A549 (cell line): Measurements from ENCODE around the gene POLE. TPM values are rescaled to one million over a fixed set of nuclear protein-coding genes. Genes with fewer than 3 reads are reported as not detected.

Experiments used
- ATAC-seq, 2 experiments: fragments of 200-7000 bp in 1 of 2; fragments of >200 bp in 1 of 2; cut with Nextera tagmentation in 1 of 2; cut with Tn5 transposase in 1 of 2; 3 replicates each; pipeline versions ENCODE4 v1.8.0 to v1.9.1; 2018 to 2020; ENCODE audit warnings: mild to moderate bottlenecking in 1 of 2, moderate library complexity in 1 of 2
- CTCF ChIA-PET: fragments of 300-600 bp; sonication (Branson Sonifier 250); formaldehyde crosslinking; extraction: SDS; loops from one replicate; lab custom pipeline; 2021; ENCODE audit warnings: antibody characterized with exemption, inconsistent platforms; lab: Yijun Ruan, JAX
- POLR2A ChIA-PET: fragments of 350-600 bp; formaldehyde crosslinking; extraction: SDS; loops from one replicate; lab custom pipeline; 2021; ENCODE audit warnings: antibody characterized with exemption, inconsistent platforms; lab: Yijun Ruan, JAX
- DNase-seq, 2 experiments: peaks; one replicate each; pipeline versions ENCODE4 v3.0.0 to v3.0.0-alpha.2; 2011 to 2016; ENCODE audit warnings: low read depth in 1 of 2, low spot score in 1 of 2
- FAIRE-seq: peaks from 2 replicates; lab custom pipeline; 2011; peaks lifted over from hg19 to GRCh38; lab: Jason Lieb, UNC
- H3K27ac ChIP-seq, 2 experiments: fragments of >200 bp; sonication (Bioruptor Twin); formaldehyde crosslinking; 3 replicates each; pipeline ENCODE4 v1.5.1; 2016 to 2017
- H3K4me1 ChIP-seq: fragments of >200 bp; sonication (Bioruptor Twin); formaldehyde crosslinking; 3 replicates; pipeline ENCODE4 v1.6.1; 2016
- H3K4me2 ChIP-seq: fragments of >200 bp; sonication (Bioruptor Twin); formaldehyde crosslinking; 3 replicates; pipeline ENCODE4 v1.6.1; 2016
- H3K4me3 ChIP-seq: fragments of >200 bp; sonication (Bioruptor Twin); formaldehyde crosslinking; 3 replicates; pipeline ENCODE4 v1.5.1; 2016
- H3K9me3 ChIP-seq: fragments of >200 bp; sonication (Bioruptor Twin); formaldehyde crosslinking; 3 replicates; pipeline ENCODE4 v1.6.1; 2016
- BHLHE40 ChIP-seq: IDR thresholded peaks from 2 replicates; pipeline ENCODE4 v1.6.1; 2012; ENCODE audit warnings: low read depth, low read length, inconsistent platforms
- CBX8 ChIP-seq: fragments of 200-600 bp; sonication (generic); IDR thresholded peaks from 2 replicates; pipeline ENCODE4 v1.6.1; 2016
- EP300 ChIP-seq, 2 experiments: fragments of >200 bp; sonication (Bioruptor Twin); formaldehyde crosslinking; IDR thresholded peaks; 2 replicates in 1 of 2; 3 replicates in 1 of 2; pipeline ENCODE4 v1.6.1; 2016 to 2017
- FOSB ChIP-seq: fragments of 250-450 bp; sonication (Bioruptor Pico); IDR thresholded peaks from 2 replicates; pipeline ENCODE4 v1.5.0; 2020; ENCODE audit warnings: mild to moderate bottlenecking, moderate library complexity
- FOSL2 ChIP-seq, 2 experiments: fragments of 450-650 bp in 1 of 2; fragments of >200 bp in 1 of 2; sonication (Bioruptor Twin) in 1 of 2; formaldehyde crosslinking; IDR thresholded peaks; 2 replicates each; pipeline versions ENCODE4 v1.5.0 to v1.6.1; 2016 to 2020; ENCODE audit warnings: mild to moderate bottlenecking in 1 of 2, moderate library complexity in 1 of 2
- FOXS1 ChIP-seq: fragments of 250-450 bp; sonication (Bioruptor Pico); IDR thresholded peaks from 2 replicates; pipeline ENCODE4 v1.5.0; 2020; ENCODE audit warnings: mild to moderate bottlenecking, moderate library complexity
- GATA3 ChIP-seq: IDR thresholded peaks from 2 replicates; pipeline ENCODE4 v1.6.1; 2012; ENCODE audit warnings: borderline replicate concordance
- HEYL ChIP-seq: fragments of 250-450 bp; sonication (Bioruptor Pico); IDR thresholded peaks from 2 replicates; pipeline ENCODE4 v1.8.0; 2021; ENCODE audit warnings: mild to moderate bottlenecking, moderate library complexity
- HOXA7 ChIP-seq: fragments of 250-450 bp; sonication (Bioruptor Pico); IDR thresholded peaks from 2 replicates; pipeline ENCODE4 v1.5.0; 2020; ENCODE audit warnings: mild to moderate bottlenecking, moderate library complexity
- JUN ChIP-seq, 2 experiments: fragments of >200 bp; sonication (Bioruptor Twin); formaldehyde crosslinking; IDR thresholded peaks; 2 replicates in 1 of 2; 3 replicates in 1 of 2; pipeline ENCODE4 v1.6.1; 2016 to 2017
- KDM5A ChIP-seq: fragments of 200-600 bp; sonication (generic); IDR thresholded peaks from 2 replicates; pipeline ENCODE4 v1.6.1; 2016; ENCODE audit warnings: antibody characterized with exemption, mild to moderate bottlenecking
- MAZ ChIP-seq: fragments of 150-350 bp; IDR thresholded peaks from 2 replicates; pipeline ENCODE4 v1.6.1; 2014; ENCODE audit warnings: antibody characterized with exemption, low read depth, low read length, borderline replicate concordance
- NR3C1 ChIP-seq: fragments of >200 bp; sonication (Bioruptor Twin); formaldehyde crosslinking; IDR thresholded peaks from 3 replicates; pipeline ENCODE4 v1.6.1; 2017
- PHF8 ChIP-seq: fragments of 200-600 bp; sonication (generic); IDR thresholded peaks from 2 replicates; pipeline ENCODE4 v1.6.1; 2016; ENCODE audit warnings: low read depth, mild to moderate bottlenecking, antibody characterized with exemption, moderate library complexity, borderline replicate concordance
- POLR2AphosphoS2 ChIP-seq: conservative IDR thresholded peaks from 2 replicates; pipeline ENCODE4 v1.6.1; 2012; ENCODE audit warnings: low read length, improper control_type of control experiment, inconsistent platforms
- ZC3H11A ChIP-seq: fragments of 450-650 bp; IDR thresholded peaks from 2 replicates; pipeline ENCODE4 v1.6.1; 2014; ENCODE audit warnings: antibody characterized with exemption, mild to moderate bottlenecking
- ZFP36 ChIP-seq: fragments of 450-650 bp; IDR thresholded peaks from 2 replicates; pipeline ENCODE4 v1.6.1; 2014; ENCODE audit warnings: borderline replicate concordance; ENCODE audit not compliant: partially characterized antibody
- ZSCAN20 ChIP-seq: fragments of 250-450 bp; sonication (Bioruptor Pico); IDR thresholded peaks from 2 replicates; pipeline ENCODE4 v1.8.0; 2022; ENCODE audit warnings: mild to moderate bottlenecking, moderate library complexity
- WGBS: methylation state at CpG from one replicate; pipeline ENCODE4 v1.1.6; 2017; ENCODE audit errors: missing lambda C conversion rate; 5-methylcytosine and 5-hydroxymethylcytosine counted together
- polyA plus RNA-seq, 4 experiments: library from polyadenylated mRNA; depleted of rRNA in 3 of 4; stranded (reverse); fragments of >200 nt; fragmentation: RNase III in 1 of 4; extraction: RNeasy Plus Mini Kit Qiagen cat#74134 plus additional on column Dnase treatment in 1 of 4; gene quantifications; 2 replicates in 3 of 4; 3 replicates in 1 of 4; pipeline ENCODE4 v1.2.3, GENCODE V29; 2011 to 2017
- TF ChIP-seq, protein P1 (sequence below): IDR thresholded peaks from 2 replicates; pipeline ENCODE4 v1.6.1; 2012; ENCODE audit warnings: low read depth, borderline replicate concordance
- TF ChIP-seq, protein P2 (sequence below): fragments of 250-450 bp; sonication (Bioruptor Pico); IDR thresholded peaks from 2 replicates; pipeline ENCODE4 v1.5.0; 2021; ENCODE audit warnings: mild to moderate bottlenecking, moderate library complexity, borderline replicate concordance
- TF ChIP-seq, protein P3 (sequence below): fragments of 200-600 bp; sonication (generic); IDR thresholded peaks from 2 replicates; pipeline ENCODE4 v1.6.1; 2016; ENCODE audit warnings: antibody characterized with exemption, mild to moderate bottlenecking, moderate library complexity
- TF ChIP-seq, protein P4 (sequence below): fragments of 250-450 bp; sonication (Bioruptor Pico); IDR thresholded peaks from 2 replicates; pipeline ENCODE4 v1.5.0; 2020; ENCODE audit warnings: low read depth, mild to moderate bottlenecking, moderate library complexity
- TF ChIP-seq, protein P5 (sequence below): fragments of >200 bp; sonication (Bioruptor Twin); formaldehyde crosslinking; IDR thresholded peaks from 2 replicates; pipeline ENCODE4 v1.6.1; 2016
- TF ChIP-seq, protein P6 (sequence below): IDR thresholded peaks from 2 replicates; pipeline ENCODE4 v1.6.1; 2012

Gene POLE
- polyA plus RNA-seq, 2 of the 4 experiments (the other 2 are of a cell fraction): 28.9 to 67.2 TPM

DNA sequence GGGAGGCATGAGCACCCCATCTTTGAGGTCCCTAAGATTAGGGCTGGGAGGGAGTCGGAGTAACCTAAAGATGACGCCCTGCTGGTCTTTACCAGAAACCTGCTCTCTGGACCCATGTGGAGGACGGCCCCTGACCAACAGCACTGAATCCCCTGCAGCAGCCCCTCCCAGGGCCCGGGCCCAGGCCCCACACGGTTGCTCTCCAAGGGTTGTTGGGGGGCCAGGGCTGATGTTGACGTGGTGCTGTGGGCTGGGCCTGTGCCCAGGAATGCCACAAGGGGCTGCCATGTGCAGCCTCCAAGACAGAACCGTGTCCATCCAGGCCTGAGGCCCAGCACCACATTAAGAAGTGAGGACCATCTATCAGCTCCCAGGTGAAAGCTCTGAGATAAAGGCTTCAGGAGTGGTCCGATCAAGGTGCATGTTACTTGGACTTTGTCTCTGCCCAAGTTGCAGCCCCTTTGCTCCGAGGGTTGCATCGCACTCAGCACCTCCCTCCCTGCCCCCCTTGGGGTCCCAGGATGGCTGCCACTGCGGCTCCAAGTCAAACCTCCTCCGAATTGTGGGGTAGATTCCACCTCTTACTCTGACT, 106.3 kb downstream of the POLE start:
- TF ChIP-seq FOSB (CRISPR knock-in tag) (no peak), EP300 (IDR thresholded peaks at IDR 0.05) (no peak), MAZ (no peak), KDM5A (no peak), BHLHE40 (no peak), POLR2AphosphoS2 (no peak), GATA3 (no peak)
- TF ChIP-seq, protein P1, sequence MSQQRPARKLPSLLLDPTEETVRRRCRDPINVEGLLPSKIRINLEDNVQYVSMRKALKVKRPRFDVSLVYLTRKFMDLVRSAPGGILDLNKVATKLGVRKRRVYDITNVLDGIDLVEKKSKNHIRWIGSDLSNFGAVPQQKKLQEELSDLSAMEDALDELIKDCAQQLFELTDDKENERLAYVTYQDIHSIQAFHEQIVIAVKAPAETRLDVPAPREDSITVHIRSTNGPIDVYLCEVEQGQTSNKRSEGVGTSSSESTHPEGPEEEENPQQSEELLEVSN: no peak
- TF ChIP-seq, protein P2, sequence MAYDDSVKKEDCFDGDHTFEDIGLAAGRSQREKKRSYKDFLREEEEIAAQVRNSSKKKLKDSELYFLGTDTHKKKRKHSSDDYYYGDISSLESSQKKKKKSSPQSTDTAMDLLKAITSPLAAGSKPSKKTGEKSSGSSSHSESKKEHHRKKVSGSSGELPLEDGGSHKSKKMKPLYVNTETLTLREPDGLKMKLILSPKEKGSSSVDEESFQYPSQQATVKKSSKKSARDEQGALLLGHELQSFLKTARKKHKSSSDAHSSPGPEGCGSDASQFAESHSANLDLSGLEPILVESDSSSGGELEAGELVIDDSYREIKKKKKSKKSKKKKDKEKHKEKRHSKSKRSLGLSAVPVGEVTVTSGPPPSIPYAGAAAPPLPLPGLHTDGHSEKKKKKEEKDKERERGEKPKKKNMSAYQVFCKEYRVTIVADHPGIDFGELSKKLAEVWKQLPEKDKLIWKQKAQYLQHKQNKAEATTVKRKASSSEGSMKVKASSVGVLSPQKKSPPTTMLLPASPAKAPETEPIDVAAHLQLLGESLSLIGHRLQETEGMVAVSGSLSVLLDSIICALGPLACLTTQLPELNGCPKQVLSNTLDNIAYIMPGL: no peak
- H3K9me3 ChIP-seq: no peaks in the 10 kb centered on the region
- no peak overlapping the region for H3K4me2 ChIP-seq
- CTCF ChIA-PET: interaction anchor here (0.9 to 2.6 kb wide), 5 partner anchors 12 to 167 kb away, joined by 3 to 9 read pairs (median 4); no protein-coding TSS in a partner anchor
- H3K4me1 ChIP-seq: no peaks in the 10 kb centered on the region
- DNase-seq (no peak), FAIRE-seq (no peak), ATAC-seq (peak in 1 of 2 experiments; percentile 9; a peak in 2 of 6 replicates)
- no peak overlapping the region for H3K4me3 ChIP-seq
- WGBS: 94% methylated on average over 12 of the region's 12 CpGs
- POLR2A ChIA-PET: no interaction called here
- H3K27ac ChIP-seq: no peak overlapping the region

DNA sequence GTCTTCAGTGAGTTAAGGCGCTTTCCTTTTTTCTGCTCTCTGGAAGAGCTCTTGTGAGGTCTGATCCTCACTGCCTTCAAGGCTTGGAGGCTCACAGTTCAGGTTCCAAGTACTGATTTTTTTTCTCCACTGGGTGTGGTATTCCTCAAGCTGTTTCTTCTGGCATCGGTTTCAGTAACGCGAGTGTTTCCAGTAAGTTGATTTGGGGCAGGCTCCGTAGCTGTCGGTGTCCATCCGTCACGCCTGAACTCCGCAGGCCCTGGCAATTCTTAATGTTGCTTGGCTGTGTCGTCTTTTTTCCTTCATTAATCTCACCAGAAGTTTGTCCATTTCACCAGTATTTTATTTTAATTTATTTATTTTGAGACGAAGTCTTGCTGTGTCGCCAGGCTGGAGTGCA, 107.4 kb downstream of the POLE start:
- POLR2A ChIA-PET: no interaction called here
- Histone ChIP-seq H3K27ac (no peak overlapping the region), H3K9me3 (no peaks in the 10 kb centered on the region)
- WGBS: 90% methylated on average over 12 of the region's 12 CpGs
- TF ChIP-seq ZC3H11A (no peak), ZSCAN20 (CRISPR knock-in tag) (no peak), ZFP36 (no peak), POLR2AphosphoS2 (no peak), NR3C1 (no peak), PHF8 (no peak), HOXA7 (CRISPR knock-in tag) (no peak), CBX8 (no peak), FOSL2 (IDR thresholded peaks at IDR 0.05) (no peak), FOSL2 (CRISPR knock-in tag; IDR thresholded peaks at IDR 0.05) (no peak), JUN (IDR thresholded peaks at IDR 0.05) (no peak), KDM5A (no peak), FOXS1 (no peak), HEYL (CRISPR knock-in tag) (no peak)
- TF ChIP-seq, protein P3, sequence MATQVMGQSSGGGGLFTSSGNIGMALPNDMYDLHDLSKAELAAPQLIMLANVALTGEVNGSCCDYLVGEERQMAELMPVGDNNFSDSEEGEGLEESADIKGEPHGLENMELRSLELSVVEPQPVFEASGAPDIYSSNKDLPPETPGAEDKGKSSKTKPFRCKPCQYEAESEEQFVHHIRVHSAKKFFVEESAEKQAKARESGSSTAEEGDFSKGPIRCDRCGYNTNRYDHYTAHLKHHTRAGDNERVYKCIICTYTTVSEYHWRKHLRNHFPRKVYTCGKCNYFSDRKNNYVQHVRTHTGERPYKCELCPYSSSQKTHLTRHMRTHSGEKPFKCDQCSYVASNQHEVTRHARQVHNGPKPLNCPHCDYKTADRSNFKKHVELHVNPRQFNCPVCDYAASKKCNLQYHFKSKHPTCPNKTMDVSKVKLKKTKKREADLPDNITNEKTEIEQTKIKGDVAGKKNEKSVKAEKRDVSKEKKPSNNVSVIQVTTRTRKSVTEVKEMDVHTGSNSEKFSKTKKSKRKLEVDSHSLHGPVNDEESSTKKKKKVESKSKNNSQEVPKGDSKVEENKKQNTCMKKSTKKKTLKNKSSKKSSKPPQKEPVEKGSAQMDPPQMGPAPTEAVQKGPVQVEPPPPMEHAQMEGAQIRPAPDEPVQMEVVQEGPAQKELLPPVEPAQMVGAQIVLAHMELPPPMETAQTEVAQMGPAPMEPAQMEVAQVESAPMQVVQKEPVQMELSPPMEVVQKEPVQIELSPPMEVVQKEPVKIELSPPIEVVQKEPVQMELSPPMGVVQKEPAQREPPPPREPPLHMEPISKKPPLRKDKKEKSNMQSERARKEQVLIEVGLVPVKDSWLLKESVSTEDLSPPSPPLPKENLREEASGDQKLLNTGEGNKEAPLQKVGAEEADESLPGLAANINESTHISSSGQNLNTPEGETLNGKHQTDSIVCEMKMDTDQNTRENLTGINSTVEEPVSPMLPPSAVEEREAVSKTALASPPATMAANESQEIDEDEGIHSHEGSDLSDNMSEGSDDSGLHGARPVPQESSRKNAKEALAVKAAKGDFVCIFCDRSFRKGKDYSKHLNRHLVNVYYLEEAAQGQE: no peak
- TF ChIP-seq, protein P4, sequence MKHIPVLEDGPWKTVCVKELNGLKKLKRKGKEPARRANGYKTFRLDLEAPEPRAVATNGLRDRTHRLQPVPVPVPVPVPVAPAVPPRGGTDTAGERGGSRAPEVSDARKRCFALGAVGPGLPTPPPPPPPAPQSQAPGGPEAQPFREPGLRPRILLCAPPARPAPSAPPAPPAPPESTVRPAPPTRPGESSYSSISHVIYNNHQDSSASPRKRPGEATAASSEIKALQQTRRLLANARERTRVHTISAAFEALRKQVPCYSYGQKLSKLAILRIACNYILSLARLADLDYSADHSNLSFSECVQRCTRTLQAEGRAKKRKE (CRISPR knock-in tag): no peak
- TF ChIP-seq, protein P5, sequence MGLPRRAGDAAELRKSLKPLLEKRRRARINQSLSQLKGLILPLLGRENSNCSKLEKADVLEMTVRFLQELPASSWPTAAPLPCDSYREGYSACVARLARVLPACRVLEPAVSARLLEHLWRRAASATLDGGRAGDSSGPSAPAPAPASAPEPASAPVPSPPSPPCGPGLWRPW: no peak
- TF ChIP-seq, protein P6, sequence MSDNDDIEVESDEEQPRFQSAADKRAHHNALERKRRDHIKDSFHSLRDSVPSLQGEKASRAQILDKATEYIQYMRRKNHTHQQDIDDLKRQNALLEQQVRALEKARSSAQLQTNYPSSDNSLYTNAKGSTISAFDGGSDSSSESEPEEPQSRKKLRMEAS: no peak
- TF ChIP-seq, all 56 proteins: peak for 0
- DNase-seq (no peak), ATAC-seq (no peak), FAIRE-seq (no peak)
- no peak overlapping the region for H3K4me3 ChIP-seq
- CTCF ChIA-PET: interaction anchor here (0.7 to 2.6 kb wide), 2 partner anchors 19 to 35 kb away, joined by 4 to 9 read pairs; no protein-coding TSS in a partner anchor
- no peak overlapping the region for H3K4me2 ChIP-seq
- H3K4me1 ChIP-seq: no peaks in the 10 kb centered on the region
